ENCODE data around the gene TMEM91. TPM values are rescaled to one million over a fixed set of nuclear protein-coding genes. Genes with fewer than 3 reads are reported as not detected.

TMEM91 gene
- total and polyA plus RNA-seq, 9 of the 15 experiments (the other 6 are each of a cell fraction or from before 2014, with no cell fraction given), result 1.2 to 5.2 (median 2.7) TPM

DNA sequence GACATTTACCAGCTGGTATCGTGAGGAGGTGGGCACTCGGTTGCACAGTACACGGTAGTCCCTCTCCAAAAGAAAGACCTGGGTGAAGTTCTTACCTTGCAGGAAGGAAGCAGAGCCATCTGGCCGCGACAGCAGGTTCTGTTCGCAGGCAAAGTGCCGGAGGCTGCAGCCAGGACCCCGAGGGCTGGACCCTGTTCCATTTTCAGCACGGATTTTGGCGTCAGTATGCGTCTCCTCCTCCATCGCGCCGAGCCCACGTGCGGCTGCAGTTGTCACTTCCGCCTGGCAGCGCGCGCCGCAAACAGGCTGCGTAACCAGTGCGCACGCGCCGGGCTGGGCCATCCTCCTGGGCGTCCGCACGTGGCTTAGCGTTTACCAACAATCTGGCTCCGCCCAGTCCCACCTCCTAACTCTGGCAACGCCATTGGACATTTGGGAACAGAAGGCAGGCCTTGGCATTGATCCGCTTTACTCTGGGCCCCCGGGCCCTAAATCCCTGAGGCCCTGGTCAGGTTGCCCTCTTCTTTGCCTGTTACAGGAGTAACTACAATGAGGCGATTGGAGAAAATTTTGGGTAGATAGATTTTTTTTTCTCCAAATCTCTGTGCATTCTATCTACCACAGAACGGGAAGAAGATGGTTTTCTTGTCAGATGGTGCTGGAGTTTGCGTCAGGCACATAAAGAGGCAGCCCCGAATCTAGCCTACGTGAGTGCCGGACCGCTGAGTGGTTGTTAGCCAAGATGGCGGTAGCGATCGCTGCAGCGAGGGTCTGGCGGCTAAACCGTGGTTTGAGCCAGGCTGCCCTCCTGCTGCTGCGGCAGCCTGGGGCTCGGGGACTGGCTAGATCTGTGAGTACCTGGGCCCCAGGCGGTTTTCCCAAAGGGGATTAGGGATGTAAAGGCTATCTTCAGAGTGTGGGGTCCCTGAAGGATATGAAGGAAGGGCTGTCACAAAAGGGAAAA, 21.0 kb downstream of the TMEM91 start, which contains the start of the genes BCKDHA and EXOSC5 (continued):
- TF ChIP-seq, protein P1, sequence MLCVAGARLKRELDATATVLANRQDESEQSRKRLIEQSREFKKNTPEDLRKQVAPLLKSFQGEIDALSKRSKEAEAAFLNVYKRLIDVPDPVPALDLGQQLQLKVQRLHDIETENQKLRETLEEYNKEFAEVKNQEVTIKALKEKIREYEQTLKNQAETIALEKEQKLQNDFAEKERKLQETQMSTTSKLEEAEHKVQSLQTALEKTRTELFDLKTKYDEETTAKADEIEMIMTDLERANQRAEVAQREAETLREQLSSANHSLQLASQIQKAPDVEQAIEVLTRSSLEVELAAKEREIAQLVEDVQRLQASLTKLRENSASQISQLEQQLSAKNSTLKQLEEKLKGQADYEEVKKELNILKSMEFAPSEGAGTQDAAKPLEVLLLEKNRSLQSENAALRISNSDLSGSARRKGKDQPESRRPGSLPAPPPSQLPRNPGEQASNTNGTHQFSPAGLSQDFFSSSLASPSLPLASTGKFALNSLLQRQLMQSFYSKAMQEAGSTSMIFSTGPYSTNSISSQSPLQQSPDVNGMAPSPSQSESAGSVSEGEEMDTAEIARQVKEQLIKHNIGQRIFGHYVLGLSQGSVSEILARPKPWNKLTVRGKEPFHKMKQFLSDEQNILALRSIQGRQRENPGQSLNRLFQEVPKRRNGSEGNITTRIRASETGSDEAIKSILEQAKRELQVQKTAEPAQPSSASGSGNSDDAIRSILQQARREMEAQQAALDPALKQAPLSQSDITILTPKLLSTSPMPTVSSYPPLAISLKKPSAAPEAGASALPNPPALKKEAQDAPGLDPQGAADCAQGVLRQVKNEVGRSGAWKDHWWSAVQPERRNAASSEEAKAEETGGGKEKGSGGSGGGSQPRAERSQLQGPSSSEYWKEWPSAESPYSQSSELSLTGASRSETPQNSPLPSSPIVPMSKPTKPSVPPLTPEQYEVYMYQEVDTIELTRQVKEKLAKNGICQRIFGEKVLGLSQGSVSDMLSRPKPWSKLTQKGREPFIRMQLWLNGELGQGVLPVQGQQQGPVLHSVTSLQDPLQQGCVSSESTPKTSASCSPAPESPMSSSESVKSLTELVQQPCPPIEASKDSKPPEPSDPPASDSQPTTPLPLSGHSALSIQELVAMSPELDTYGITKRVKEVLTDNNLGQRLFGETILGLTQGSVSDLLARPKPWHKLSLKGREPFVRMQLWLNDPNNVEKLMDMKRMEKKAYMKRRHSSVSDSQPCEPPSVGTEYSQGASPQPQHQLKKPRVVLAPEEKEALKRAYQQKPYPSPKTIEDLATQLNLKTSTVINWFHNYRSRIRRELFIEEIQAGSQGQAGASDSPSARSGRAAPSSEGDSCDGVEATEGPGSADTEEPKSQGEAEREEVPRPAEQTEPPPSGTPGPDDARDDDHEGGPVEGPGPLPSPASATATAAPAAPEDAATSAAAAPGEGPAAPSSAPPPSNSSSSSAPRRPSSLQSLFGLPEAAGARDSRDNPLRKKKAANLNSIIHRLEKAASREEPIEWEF (CRISPR knock-in tag; IDR thresholded peaks at IDR 0.05), result no peak
- no peak for TF ChIP-seq ZNF165 (CRISPR knock-in tag; IDR thresholded peaks at IDR 0.05; ENCODE audit: borderline replicate concordance)
- no peak for TF ChIP-seq TSC22D4 (tag; IDR thresholded peaks at IDR 0.05)
- peak; percentile 65; the same call in 1 of the 2 replicates for TF ChIP-seq FOXP1 (CRISPR knock-in tag; IDR thresholded peaks at IDR 0.05)
- TF ChIP-seq C11orf30 (IDR thresholded peaks at IDR 0.05; ENCODE audit: low read depth), result peak; percentile 91
- TF ChIP-seq TFAM (CRISPR knock-in tag; conservative IDR thresholded peaks at IDR 0.05), result no peak
- 0 out of 2 replicates have a peak, but pooled peaks have one; percentile 61 for TF ChIP-seq SMAD3 (CRISPR knock-in tag; conservative IDR thresholded peaks at IDR 0.05)
- TF ChIP-seq, protein P2, sequence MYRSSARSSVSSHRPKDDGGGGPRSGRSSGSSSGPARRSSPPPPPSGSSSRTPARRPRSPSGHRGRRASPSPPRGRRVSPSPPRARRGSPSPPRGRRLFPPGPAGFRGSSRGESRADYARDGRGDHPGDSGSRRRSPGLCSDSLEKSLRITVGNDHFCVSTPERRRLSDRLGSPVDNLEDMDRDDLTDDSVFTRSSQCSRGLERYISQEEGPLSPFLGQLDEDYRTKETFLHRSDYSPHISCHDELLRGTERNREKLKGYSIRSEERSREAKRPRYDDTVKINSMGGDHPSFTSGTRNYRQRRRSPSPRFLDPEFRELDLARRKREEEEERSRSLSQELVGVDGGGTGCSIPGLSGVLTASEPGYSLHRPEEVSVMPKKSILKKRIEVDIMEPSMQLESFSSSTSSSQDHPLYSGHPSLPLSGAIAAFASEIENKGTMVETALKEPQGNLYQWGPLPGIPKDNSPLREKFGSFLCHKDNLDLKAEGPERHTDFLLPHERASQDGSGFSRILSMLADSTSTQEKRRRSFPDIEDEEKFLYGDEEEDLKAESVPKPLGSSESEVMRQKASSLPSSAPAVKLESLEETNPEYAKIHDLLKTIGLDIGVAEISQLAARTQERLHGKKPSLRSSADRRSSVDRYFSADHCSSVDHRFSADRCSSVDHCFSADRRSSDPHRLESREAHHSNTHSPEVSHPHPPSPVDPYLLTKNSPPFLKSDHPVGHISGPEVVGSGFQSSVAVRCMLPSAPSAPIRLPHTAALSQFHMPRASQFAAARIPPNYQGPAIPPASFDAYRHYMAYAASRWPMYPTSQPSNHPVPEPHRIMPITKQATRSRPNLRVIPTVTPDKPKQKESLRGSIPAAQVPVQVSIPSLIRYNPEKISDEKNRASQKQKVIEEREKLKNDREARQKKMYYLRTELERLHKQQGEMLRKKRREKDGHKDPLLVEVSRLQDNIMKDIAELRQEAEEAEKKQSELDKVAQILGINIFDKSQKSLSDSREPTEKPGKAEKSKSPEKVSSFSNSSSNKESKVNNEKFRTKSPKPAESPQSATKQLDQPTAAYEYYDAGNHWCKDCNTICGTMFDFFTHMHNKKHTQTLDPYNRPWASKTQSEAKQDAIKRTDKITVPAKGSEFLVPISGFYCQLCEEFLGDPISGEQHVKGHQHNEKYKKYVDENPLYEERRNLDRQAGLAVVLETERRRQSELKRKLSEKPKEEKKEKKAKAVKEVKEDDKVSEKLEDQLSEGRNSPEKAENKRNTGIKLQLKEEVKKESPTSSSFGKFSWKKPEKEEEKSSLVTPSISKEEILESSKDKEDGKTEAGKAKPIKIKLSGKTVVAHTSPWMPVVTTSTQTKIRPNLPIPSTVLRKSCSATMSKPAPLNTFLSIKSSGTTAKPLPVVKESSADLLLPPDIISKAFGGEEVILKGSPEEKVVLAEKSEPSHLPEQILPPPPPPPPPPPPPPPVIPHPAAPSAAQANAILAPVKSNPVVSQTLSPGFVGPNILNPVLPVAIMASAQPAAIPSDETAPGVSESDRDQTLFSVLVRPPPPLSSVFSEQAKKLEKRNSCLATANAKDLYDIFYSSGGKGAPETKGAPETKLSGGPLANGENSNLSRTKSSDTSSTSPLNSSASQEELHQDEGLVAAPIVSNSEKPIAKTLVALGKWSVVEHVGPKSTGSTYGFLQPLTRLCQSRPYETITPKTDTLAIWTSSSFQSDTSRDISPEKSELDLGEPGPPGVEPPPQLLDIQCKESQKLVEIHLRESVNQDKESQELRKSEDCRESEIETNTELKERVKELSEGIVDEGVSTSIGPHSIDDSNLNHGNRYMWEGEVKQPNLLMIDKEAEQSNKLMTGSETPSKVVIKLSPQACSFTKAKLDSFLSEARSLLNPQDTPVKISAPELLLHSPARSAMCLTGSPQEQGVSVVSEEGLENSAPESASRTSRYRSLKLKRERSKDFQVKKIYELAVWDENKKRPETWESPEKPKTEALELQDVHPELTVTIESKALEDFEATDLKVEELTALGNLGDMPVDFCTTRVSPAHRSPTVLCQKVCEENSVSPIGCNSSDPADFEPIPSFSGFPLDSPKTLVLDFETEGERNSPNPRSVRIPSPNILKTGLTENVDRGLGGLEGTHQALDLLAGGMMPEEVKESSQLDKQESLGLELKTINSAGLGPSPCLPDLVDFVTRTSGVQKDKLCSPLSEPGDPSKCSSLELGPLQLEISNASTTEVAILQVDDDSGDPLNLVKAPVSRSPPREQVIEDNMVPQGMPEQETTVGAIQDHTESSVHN (IDR thresholded peaks at IDR 0.05; ENCODE audit: borderline replicate concordance in 1 of 2, low read depth in 1 of 2), result no peak
- no peak for TF ChIP-seq KLF10 (CRISPR knock-in tag; IDR thresholded peaks at IDR 0.05)
- TF ChIP-seq SMARCE1 (IDR thresholded peaks at IDR 0.05), result 0 out of 2 replicates have a peak, but pooled peaks have one; percentile 26
- TF ChIP-seq, protein P3, sequence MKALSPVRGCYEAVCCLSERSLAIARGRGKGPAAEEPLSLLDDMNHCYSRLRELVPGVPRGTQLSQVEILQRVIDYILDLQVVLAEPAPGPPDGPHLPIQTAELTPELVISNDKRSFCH (CRISPR knock-in tag; IDR thresholded peaks at IDR 0.05), result no peak
- TF ChIP-seq, protein P3 (tag; IDR thresholded peaks at IDR 0.05), result peak; percentile 48; the same call in 1 of the 2 replicates

Data from K562 (cell line).